Karpas-422 (cell line): ENCODE measurements around the gene PCCA. TPM values are rescaled to one million over a fixed set of nuclear protein-coding genes. Genes with fewer than 3 reads are reported as not detected.

ENCODE experiments used
- DNase-seq: peaks from one replicate; pipeline ENCODE4 v3.0.0-alpha.2; 2015
- H2AFZ ChIP-seq: fragments of 200-600 bp; sonication (generic); 2 replicates; pipeline ENCODE4 v1.6.1; 2014; ENCODE audit warnings: antibody characterized with exemption, low read length, mixed read lengths
- H3K27ac ChIP-seq: fragments of 200-600 bp; sonication (generic); 2 replicates; pipeline ENCODE4 v1.5.1; 2014; ENCODE audit warnings: mild to moderate bottlenecking, low read length, moderate library complexity
- H3K27me3 ChIP-seq: fragments of 200-600 bp; sonication (generic); 2 replicates; pipeline ENCODE4 v1.6.1; 2014; ENCODE audit warnings: low read length, mixed read lengths
- H3K36me3 ChIP-seq: fragments of 200-600 bp; sonication (generic); 2 replicates; pipeline ENCODE4 v1.6.1; 2014; ENCODE audit warnings: low read length, mixed read lengths; ENCODE audit not compliant: insufficient read depth
- H3K4me1 ChIP-seq: fragments of 200-600 bp; sonication (generic); 2 replicates; pipeline ENCODE4 v1.6.1; 2014; ENCODE audit warnings: mild to moderate bottlenecking, low read length, mixed read lengths
- H3K4me2 ChIP-seq: fragments of 200-600 bp; sonication (generic); 2 replicates; pipeline ENCODE4 v1.6.1; 2014; ENCODE audit warnings: low read length, low read depth, mild to moderate bottlenecking; ENCODE audit not compliant: poor library complexity, severe bottlenecking
- H3K4me3 ChIP-seq: fragments of 200-600 bp; sonication (generic); 2 replicates; pipeline ENCODE4 v1.5.1; 2014; ENCODE audit warnings: mild to moderate bottlenecking, antibody characterized with exemption, low read length, mixed read lengths
- H3K79me2 ChIP-seq: fragments of 200-600 bp; sonication (generic); 2 replicates; pipeline ENCODE4 v1.6.1; 2014; ENCODE audit warnings: mild to moderate bottlenecking, low read length, mixed read lengths
- H3K9ac ChIP-seq: fragments of 200-600 bp; sonication (generic); 2 replicates; pipeline ENCODE4 v1.6.0; 2014; ENCODE audit warnings: low read length
- H3K9me2 ChIP-seq: fragments of 200-600 bp; sonication (generic), shearing (Covaris generic); replicated peaks from 2 replicates; pipeline ENCODE4 v1.6.0; 2014; ENCODE audit warnings: mild to moderate bottlenecking, low read length, moderate library complexity; ENCODE audit not compliant: insufficient read depth
- H3K9me3 ChIP-seq: fragments of 300-700, 200-600 bp; sonication (generic); 2 replicates; pipeline ENCODE4 v1.6.1; 2014; ENCODE audit warnings: low read length, mixed read lengths
- H4K20me1 ChIP-seq: fragments of 200-600 bp; sonication (generic); 2 replicates; pipeline ENCODE4 v1.6.1; 2014; ENCODE audit warnings: mild to moderate bottlenecking, antibody characterized with exemption, low read length, low read depth; ENCODE audit not compliant: insufficient read depth
- total RNA-seq: library from RNA; depleted of rRNA; stranded (reverse); fragments of >200 nt; shearing (Covaris generic); gene quantifications from 2 replicates; pipeline ENCODE4 v1.2.3, GENCODE V29; 2014; ENCODE audit warnings: low replicate concordance

PCCA gene
- total RNA-seq, 1 experiment from 2014 or later = 7.0 TPM

- H4K20me1 ChIP-seq = no peaks in the 10 kb centered on the region
- H3K36me3 ChIP-seq = no peaks in the 10 kb centered on the region
- no peaks in the 10 kb centered on the region for H3K9me2 ChIP-seq
- no peak overlapping the region for H3K9ac ChIP-seq
- no peak overlapping the region for H2AFZ ChIP-seq
- H3K9me3 ChIP-seq = no peaks in the 10 kb centered on the region
- DNase-seq = no peak
- H3K27me3 ChIP-seq = 0 out of 2 replicates have a peak, but pooled peaks cover 3% of the 10 kb centered on the region
- no peak overlapping the region for H3K4me2 ChIP-seq
- H3K27ac ChIP-seq = no peak overlapping the region
- no peaks in the 10 kb centered on the region for H3K4me1 ChIP-seq
- H3K4me3 ChIP-seq = no peak overlapping the region
- H3K79me2 ChIP-seq = no peaks in the 10 kb centered on the region
Observed at GRCh38 chr13:100443278-100443997, 354.5 kb downstream of the PCCA start.

- Histone ChIP-seq H3K9ac (no peak overlapping the region), H3K4me2 (no peak overlapping the region), H3K27me3 (0 out of 2 replicates have a peak, but pooled peaks cover 3% of the 10 kb centered on the region), H3K9me3 (no peaks in the 10 kb centered on the region), H2AFZ (no peak overlapping the region), H3K79me2 (no peaks in the 10 kb centered on the region), H3K9me2 (no peaks in the 10 kb centered on the region), H4K20me1 (no peaks in the 10 kb centered on the region), H3K36me3 (no peaks in the 10 kb centered on the region), H3K4me1 (no peaks in the 10 kb centered on the region), H3K4me3 (no peak overlapping the region), H3K27ac (no peak overlapping the region)
- DNase-seq = no peak
Observed at GRCh38 chr13:100443998-100444328, 355.1 kb downstream of the PCCA start.

GRCh38 chr13:100447831-100448230 lies 358.9 kb downstream of the PCCA start:
- Histone ChIP-seq H2AFZ (no peak overlapping the region), H3K4me2 (no peak overlapping the region), H3K79me2 (no peaks in the 10 kb centered on the region), H3K36me3 (no peaks in the 10 kb centered on the region), H3K27ac (no peak overlapping the region), H3K4me3 (no peak overlapping the region), H3K9me3 (no peaks in the 10 kb centered on the region), H3K4me1 (no peaks in the 10 kb centered on the region), H3K9ac (no peak overlapping the region), H3K9me2 (no peaks in the 10 kb centered on the region), H4K20me1 (no peaks in the 10 kb centered on the region), H3K27me3 (no peaks in the 10 kb centered on the region)
- DNase-seq = no peak

- no peaks in the 10 kb centered on the region for H3K27me3 ChIP-seq
- no peaks in the 10 kb centered on the region for H3K4me1 ChIP-seq
- no peaks in the 10 kb centered on the region for H3K79me2 ChIP-seq
- H3K9ac ChIP-seq = no peak overlapping the region
- no peaks in the 10 kb centered on the region for H3K9me2 ChIP-seq
- H3K4me2 ChIP-seq = no peak overlapping the region
- no peaks in the 10 kb centered on the region for H3K9me3 ChIP-seq
- H3K27ac ChIP-seq = no peak overlapping the region
- no peak overlapping the region for H2AFZ ChIP-seq
- no peak for DNase-seq
- no peaks in the 10 kb centered on the region for H4K20me1 ChIP-seq
- H3K36me3 ChIP-seq = no peaks in the 10 kb centered on the region
- no peak overlapping the region for H3K4me3 ChIP-seq
Observed at GRCh38 chr13:100451923-100452322, 363.0 kb downstream of the PCCA start.

GRCh38 chr13:100454876-100455275 lies 366.0 kb downstream of the PCCA start:
- Histone ChIP-seq H3K27me3 (no peaks in the 10 kb centered on the region), H3K9me2 (no peaks in the 10 kb centered on the region), H4K20me1 (no peaks in the 10 kb centered on the region), H3K4me2 (no peak overlapping the region), H3K9ac (no peak overlapping the region), H2AFZ (no peak overlapping the region), H3K79me2 (no peaks in the 10 kb centered on the region), H3K4me3 (no peak overlapping the region), H3K4me1 (no peaks in the 10 kb centered on the region), H3K9me3 (no peaks in the 10 kb centered on the region), H3K36me3 (no peaks in the 10 kb centered on the region), H3K27ac (no peak overlapping the region)
- DNase-seq = peak; percentile 9

GRCh38 chr13:100458673-100459072 lies 369.8 kb downstream of the PCCA start:
- Histone ChIP-seq H4K20me1 (no peaks in the 10 kb centered on the region), H3K79me2 (no peaks in the 10 kb centered on the region), H3K4me3 (no peak overlapping the region), H3K4me1 (peaks cover 5% of the 10 kb centered on the region; the same call in 1 of the 2 replicates), H3K36me3 (no peaks in the 10 kb centered on the region), H2AFZ (no peak overlapping the region), H3K9ac (no peak overlapping the region), H3K9me3 (no peaks in the 10 kb centered on the region), H3K9me2 (no peaks in the 10 kb centered on the region), H3K4me2 (no peak overlapping the region), H3K27ac (no peak overlapping the region), H3K27me3 (no peaks in the 10 kb centered on the region)
- peak; percentile 15 for DNase-seq

- Histone ChIP-seq H3K9me3 (no peaks in the 10 kb centered on the region), H4K20me1 (no peaks in the 10 kb centered on the region), H3K79me2 (no peaks in the 10 kb centered on the region), H3K9me2 (no peaks in the 10 kb centered on the region), H3K9ac (no peak overlapping the region), H3K36me3 (no peaks in the 10 kb centered on the region), H3K4me1 (peaks cover 5% of the 10 kb centered on the region; the same call in 1 of the 2 replicates), H3K4me2 (no peak overlapping the region), H3K27me3 (no peaks in the 10 kb centered on the region), H2AFZ (no peak overlapping the region), H3K27ac (no peak overlapping the region), H3K4me3 (no peak overlapping the region)
- no peak for DNase-seq
Observed at GRCh38 chr13:100459747-100460146, 370.9 kb downstream of the PCCA start.

GRCh38 chr13:100460266-100460665 lies 371.4 kb downstream of the PCCA start:
- Histone ChIP-seq H3K36me3 (no peaks in the 10 kb centered on the region), H3K4me3 (no peak overlapping the region), H3K9me3 (no peaks in the 10 kb centered on the region), H2AFZ (no peak overlapping the region), H3K27me3 (no peaks in the 10 kb centered on the region), H4K20me1 (no peaks in the 10 kb centered on the region), H3K9me2 (no peaks in the 10 kb centered on the region), H3K79me2 (no peaks in the 10 kb centered on the region), H3K9ac (no peak overlapping the region), H3K27ac (no peak overlapping the region), H3K4me2 (no peak overlapping the region), H3K4me1 (peaks cover 5% of the 10 kb centered on the region; the same call in 1 of the 2 replicates)
- peak; percentile 17 for DNase-seq
